HepG2 (cell line): ENCODE data around the gene MRPL43. TPM values are rescaled to one million over a fixed set of nuclear protein-coding genes. Genes with fewer than 3 reads are reported as not detected.

ENCODE experiments used
- FOXO4 ChIP-seq: sonication (generic); formaldehyde crosslinking; conservative IDR thresholded peaks from 2 replicates; pipeline ENCODE4 v1.8.1; 2023; ENCODE audit warnings: missing genetic modification reagents
- GATAD2A ChIP-seq: IDR thresholded peaks from 2 replicates; pipeline ENCODE4 v1.6.1; 2016
- IKZF1 ChIP-seq: fragments of 450-650 bp; IDR thresholded peaks from 2 replicates; pipeline ENCODE4 v1.7.1; 2016
- LRRFIP1 ChIP-seq: sonication (generic); formaldehyde crosslinking; conservative IDR thresholded peaks from 2 replicates; pipeline ENCODE4 v1.4.0; 2020; ENCODE audit warnings: missing genetic modification reagents
- TEF ChIP-seq: sonication (generic); formaldehyde crosslinking; IDR thresholded peaks from 2 replicates; pipeline ENCODE4 v1.5.0; 2020; ENCODE audit warnings: missing genetic modification reagents
- TOPORS ChIP-seq: sonication (generic); formaldehyde crosslinking; IDR thresholded peaks from 2 replicates; pipeline ENCODE4 v1.8.0; 2023; ENCODE audit warnings: mild to moderate bottlenecking, missing genetic modification reagents
- UBTF ChIP-seq: sonication (generic); formaldehyde crosslinking; IDR thresholded peaks from 2 replicates; pipeline ENCODE4 v1.4.0; 2020; ENCODE audit warnings: mild to moderate bottlenecking, missing genetic modification reagents
- ZMAT5 ChIP-seq: sonication (generic); formaldehyde crosslinking; IDR thresholded peaks from 2 replicates; pipeline ENCODE4 v1.5.0; 2020; ENCODE audit warnings: mild to moderate bottlenecking, low read depth, missing genetic modification reagents, borderline replicate concordance
- ZNF407 ChIP-seq: sonication (generic); formaldehyde crosslinking; IDR thresholded peaks from one replicate; pipeline ENCODE4 v1.5.1; 2020; ENCODE audit warnings: mild to moderate bottlenecking, missing genetic modification reagents; ENCODE audit errors: not compliant biosample characterization
- ZNF549 ChIP-seq: sonication (generic); formaldehyde crosslinking; IDR thresholded peaks from 2 replicates; pipeline ENCODE4 v1.5.0; 2020; ENCODE audit warnings: missing genetic modification reagents
- ZNF746 ChIP-seq: sonication (generic); formaldehyde crosslinking; IDR thresholded peaks from 2 replicates; pipeline ENCODE4 v1.8.0; 2022; ENCODE audit warnings: mild to moderate bottlenecking, missing genetic modification reagents
- ZNF879 ChIP-seq: sonication (generic); formaldehyde crosslinking; IDR thresholded peaks from 2 replicates; pipeline ENCODE4 v1.8.1; 2023; ENCODE audit warnings: missing genetic modification reagents
- ZSCAN29 ChIP-seq: sonication (generic); formaldehyde crosslinking; conservative IDR thresholded peaks from 2 replicates; pipeline ENCODE4 v1.4.0; 2020; ENCODE audit warnings: mild to moderate bottlenecking, missing genetic modification reagents
- polyA plus RNA-seq, 8 experiments: library from polyadenylated mRNA; depleted of rRNA in 3 of 8; stranded (reverse) in 7 of 8; unstranded in 1 of 8; fragments of >200 nt; fragmentation: Illumina TruSeq in 4 of 8; extraction: Trizol in 4 of 8; gene quantifications; 2 replicates each; pipeline versions ENCODE4 v1.2.1 to v1.2.3, GENCODE V29; 2011 to 2016; ENCODE audit warnings: low read depth in 4 of 8, missing spikeins in 1 of 8, mixed read lengths in 1 of 8; ENCODE audit not compliant: insufficient read depth in 1 of 8
- total RNA-seq, 5 experiments: library from RNA; depleted of rRNA; stranded (reverse); fragments of >200 nt; fragmentation: Illumina TruSeq; extraction: Trizol; gene quantifications; 2 replicates each; pipeline ENCODE4 v1.2.3, GENCODE V29; 2016; ENCODE audit warnings: low read depth in 1 of 5

Gene MRPL43
- total and polyA plus RNA-seq, 2 of the 13 experiments (the other 11 are each of a cell fraction or from before 2014, with no cell fraction given) = 71.0 to 73.7 TPM

- no peak for TF ChIP-seq TEF (CRISPR knock-in tag)
- TF ChIP-seq FOXO4 (CRISPR knock-in tag) = no peak
- TF ChIP-seq LRRFIP1 = no peak
- 0 out of 2 replicates have a peak, but pooled peaks have one; percentile 77 for TF ChIP-seq ZNF879 (CRISPR knock-in tag)
- no peak for TF ChIP-seq IKZF1
- peak; percentile 67 for TF ChIP-seq ZNF407
- TF ChIP-seq GATAD2A (CRISPR knock-in tag) = no peak
- TF ChIP-seq ZSCAN29 (CRISPR knock-in tag) = peak; percentile 88
- TF ChIP-seq ZNF746 = no peak
- no peak for TF ChIP-seq ZNF549
- peak; percentile 78; the same call in 1 of the 2 replicates for TF ChIP-seq TOPORS
- peak; percentile 91 for TF ChIP-seq UBTF (CRISPR knock-in tag)
- TF ChIP-seq ZMAT5 (CRISPR knock-in tag) = no peak
Observed at GRCh38 chr10:100998991-100999741, 11.9 kb upstream of the MRPL43 start (continued).
